Measurements from ENCODE around the gene FAM53B.
"Not testable (repeated sequence)": the region's sequence is repeated elsewhere in the genome, so short reads cannot be mapped to it uniquely, and the experiment has no call there.

FAM53B gene

DNA sequence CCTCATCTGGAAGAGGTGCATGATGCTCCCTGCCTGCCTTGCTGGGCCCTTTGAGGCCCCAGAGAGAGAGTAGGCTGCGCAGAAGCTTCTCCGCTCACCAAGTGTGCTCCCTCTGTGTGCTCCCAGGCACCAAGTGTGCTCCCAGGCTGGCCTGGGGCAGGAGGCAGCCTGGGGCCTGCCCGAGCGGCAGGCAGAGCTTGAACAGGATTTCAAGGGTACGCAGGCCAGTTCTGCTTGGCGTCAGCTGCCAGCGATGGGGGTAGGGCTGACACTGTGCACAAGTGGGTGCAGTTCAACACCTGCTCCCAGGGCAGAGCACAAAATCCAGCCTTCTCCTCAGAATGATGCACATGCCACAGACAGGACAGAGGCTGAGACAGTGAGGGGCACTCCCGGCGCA, 119.7 kb downstream of the FAM53B start:
- no peak for DNase-seq

DNA sequence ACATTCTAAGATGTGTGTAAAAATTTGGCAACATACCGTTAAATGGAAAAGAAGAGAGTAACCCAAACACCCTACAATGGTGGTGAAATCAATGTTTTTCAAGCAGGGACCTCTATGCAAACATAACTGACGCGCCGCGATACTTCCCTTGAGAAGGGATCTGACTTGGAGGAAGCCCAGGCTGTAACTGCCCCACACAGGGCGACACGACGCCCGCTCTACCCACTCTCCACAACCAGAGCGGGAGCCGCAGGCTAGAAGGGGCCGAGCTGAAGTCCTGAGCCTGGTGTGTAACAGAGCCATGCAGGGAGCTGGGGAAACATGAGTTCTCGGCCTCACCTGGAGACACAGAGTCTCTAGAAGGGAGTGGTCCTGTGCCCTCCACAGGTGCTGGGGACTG, 120.2 kb downstream of the FAM53B start:
- DNase-seq: no peak

- no peak for DNase-seq
Measured at GRCh38 chr10:124622866-124623536, 121.2 kb downstream of the FAM53B start.

DNA sequence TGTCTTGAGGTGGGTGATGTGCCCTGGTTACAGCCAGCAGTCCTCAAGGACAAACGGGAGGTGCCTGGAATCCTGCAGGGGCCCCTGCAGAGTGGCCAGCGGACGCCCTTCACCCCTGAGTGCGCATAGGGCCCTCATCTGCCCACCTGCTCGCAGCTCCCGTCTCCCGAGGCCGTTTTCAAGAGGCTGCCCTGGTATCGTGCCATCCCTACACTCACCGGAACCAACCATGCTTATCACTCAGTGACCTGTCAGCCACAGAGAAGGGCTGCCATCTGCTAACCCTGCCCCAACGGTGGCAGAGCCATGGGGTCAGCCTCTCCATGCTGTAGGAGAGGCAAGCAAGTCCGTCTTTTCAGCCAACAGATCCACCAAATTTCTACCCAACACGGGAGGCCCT, 122.0 kb downstream of the FAM53B start:
- no peak for DNase-seq

DNA sequence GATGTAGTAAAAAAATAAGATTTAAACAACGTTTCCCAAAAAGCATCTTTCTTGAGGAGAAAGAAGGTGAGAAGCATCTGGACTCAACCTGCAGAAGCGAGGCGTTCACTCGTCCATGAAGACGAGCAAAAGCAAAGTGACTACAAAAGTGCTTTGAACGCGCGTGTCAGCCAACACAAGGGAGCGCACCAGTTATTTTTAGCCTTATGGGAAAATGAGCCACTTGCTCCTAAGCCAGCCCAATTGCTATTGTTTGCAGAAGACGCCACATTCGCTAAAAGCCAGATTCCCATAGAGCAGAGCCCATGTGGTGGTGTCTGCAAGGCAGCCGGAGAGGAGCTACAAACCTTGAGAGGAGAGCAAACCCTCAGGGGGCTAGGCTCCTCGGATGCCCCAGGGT, 122.5 kb downstream of the FAM53B start:
- DNase-seq: no peak

GRCh38 chr10:124619802-124620490, 124.2 kb downstream of the FAM53B start:
- no peak for DNase-seq

DNA sequence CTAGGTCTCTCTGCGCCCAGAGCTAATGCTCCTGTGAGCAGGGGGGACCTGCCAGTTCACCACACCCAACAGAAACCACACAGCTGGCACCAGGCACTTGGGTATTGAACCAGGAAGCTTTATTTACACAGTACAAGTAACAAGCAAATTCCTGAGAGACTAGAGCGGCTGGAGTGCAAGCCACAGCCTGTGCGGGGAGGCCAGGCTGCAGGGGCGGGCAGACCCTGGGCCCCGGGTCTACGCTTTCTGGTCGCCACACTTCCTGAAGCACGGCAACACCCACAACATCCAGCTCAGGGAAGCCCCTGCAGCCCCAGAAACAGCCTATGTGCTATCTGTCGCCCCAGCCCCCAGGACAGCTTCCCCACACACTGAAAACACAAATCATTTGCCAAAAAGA, 125.0 kb downstream of the FAM53B start:
- peak; percentile 77 to 82 for DNase-seq

DNA sequence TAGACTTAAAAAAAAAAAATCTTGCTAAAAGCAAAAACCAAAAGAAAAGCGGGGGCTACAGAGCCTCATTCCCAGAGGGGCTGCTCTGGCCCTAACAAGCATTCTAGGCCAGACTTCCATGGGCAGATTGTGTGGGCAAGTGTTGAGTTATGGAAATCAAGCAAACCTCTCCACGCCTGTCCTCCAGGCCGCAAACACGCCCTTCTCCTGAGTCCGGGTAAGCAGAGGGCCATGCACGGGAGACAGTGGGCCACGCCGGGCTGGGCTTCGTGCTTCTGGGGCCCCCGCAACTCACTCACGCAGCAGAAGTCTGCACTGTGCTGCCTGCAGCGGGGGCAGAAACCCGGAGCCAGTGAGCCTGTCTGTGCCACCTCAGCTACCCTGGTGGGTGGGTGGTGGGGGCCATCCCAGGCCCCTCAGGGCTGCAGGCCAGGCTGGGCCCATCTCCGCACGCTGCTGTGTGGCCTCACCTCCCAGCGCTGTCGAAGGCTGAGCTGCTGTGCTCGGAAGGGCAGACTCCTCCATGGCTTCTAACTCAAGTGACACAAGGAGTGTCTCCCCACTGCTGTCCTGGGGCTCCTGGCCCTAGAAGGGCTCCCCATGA, 125.6 kb downstream of the FAM53B start:
- peak in 1 of 2 experiments; percentile 13 for DNase-seq

GRCh38 chr10:124616836-124617130, 127.4 kb downstream of the FAM53B start:
- DNase-seq: no peak

DNA sequence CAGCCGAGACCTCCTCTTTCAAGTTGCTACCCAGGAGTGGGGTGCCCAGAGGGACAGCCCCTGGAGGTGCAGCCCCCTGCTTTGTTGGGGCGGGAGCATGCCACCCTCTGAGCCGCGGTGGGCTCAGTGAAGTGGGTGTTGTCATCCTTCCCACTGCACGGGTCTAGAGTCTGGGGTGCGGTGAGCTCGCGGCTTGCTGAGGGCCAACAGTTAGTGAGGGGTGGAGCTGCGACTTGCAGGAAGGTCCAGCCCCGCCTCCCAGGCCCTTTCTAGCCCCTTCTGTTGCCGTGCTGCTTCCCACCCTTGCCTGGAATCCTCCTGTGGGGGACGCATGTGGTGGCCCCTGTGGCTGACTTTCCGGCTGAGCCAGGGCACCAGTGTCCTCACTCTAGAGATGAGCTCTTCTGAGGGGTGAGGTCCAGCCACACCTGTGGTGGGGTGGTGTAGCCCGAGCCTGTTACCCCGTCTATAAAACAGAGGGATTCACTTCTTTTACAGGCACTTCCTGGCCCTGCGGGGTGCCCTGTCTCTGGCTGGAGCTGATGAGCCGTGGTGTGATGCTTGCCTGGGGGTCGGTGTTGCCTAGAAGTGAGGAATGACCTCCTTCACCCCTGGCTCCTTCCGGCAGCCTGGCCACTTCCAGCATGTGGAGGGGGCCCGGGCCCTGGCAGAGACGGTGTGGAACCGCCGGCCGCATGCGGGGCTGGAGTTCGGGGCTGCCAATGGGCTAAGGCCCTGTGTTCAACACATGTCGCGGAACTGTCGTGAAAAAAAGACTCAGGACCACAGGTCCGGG, 127.9 kb downstream of the FAM53B start:
- no peak for DNase-seq

GRCh38 chr10:124615259-124615658, 128.9 kb downstream of the FAM53B start:
- no peak for DNase-seq

- no peak for DNase-seq
Measured at GRCh38 chr10:124614003-124614659, 130.0 kb downstream of the FAM53B start.

- DNase-seq: peak in 1 of 2 experiments; percentile 15
Measured at GRCh38 chr10:124612611-124613498, 131.3 kb downstream of the FAM53B start.

DNA sequence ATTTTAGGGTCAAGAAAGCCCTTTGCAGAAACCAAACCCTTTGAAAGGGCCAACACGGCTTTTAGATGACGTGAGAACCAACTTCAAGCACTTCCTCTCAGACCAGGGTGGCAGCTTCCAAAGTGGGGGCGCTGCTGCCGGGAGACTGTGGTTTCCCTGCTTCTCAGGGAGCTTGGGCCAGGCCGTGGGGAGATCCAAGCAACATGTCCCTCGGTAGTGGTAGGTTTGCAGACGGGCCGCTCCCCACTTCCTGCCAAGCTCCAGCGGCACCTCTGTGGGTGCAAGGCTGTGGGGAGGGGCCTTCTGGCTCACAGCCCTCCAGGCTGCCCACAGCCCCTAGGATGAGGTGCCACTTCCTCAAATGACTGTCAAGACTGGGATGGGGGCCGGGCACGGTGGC, 132.4 kb downstream of the FAM53B start:
- DNase-seq: no peak

DNA sequence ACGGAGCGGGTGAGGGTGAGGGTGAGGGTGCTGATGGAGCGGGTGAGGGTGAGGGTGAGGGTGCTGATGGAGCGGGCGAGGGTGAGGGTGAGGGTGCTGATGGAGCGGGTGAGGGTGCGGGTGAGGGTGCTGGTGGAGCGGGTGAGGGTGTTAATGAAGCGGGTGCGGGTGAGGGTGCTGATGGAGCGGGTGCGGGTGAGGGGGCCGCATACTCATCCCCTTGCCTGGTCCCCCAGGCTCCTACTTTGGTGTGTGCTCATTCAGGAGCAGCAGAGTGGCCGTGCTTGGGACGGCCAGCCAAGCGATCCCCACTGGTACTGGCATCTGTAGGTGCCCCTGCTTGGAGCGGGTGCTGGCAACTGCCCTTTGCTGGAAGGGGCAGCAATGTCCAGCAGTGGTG, 133.3 kb downstream of the FAM53B start:
- not testable (repeated sequence) for DNase-seq

- DNase-seq: not testable (repeated sequence)
Measured at GRCh38 chr10:124610186-124610585, 134.0 kb downstream of the FAM53B start.

DNA sequence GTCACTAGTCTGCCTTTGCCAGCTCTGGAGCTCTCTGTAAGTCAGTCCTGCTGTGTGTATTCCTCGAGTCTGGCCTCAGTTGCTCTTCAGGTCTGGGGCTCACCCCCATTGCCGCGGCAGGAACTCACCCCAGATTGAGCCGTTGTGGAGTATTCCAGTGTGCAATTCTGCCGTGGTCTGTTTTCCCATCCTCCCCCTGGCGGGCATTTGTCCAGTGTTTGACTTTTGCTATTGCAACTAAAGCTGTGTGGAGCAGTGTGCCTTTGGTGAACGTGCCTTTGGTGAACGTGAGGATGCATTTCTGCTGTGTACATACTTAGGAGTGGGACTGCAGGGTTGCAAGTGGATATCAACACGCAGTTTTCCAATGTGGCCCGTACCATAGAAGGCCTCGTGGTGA, 134.5 kb downstream of the FAM53B start:
- DNase-seq: no peak

DNA sequence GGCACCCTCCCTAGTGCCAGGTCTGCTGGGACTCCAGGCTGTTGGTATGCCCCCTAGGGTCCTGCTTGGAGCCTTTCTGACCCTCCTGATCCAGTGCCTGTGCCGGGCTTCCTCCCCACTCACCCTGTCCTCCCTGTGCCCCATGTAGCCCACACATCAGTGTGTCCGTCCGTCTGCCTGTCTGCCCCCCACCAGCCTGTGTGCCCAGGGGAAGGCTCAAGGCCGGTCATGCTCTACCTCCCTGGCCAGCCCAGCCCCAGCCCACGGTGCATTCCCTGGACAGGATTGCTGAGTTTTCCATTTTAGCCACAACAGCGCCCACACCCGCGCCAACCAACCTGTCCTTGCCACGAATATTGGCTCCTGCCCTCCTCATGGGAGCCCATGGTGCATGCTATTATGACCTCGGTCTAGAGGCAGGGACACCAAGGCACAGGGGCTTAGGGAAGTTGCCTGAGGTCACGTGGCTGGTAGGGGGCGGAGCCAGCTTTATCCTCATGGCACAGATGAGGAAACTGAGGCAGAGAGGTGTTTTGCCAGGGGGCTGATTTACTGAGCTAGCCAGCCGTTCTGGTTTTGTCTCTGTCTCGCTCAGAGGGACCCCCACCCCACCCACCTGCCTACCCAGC, 136.0 kb downstream of the FAM53B start:
- no peak for DNase-seq

GRCh38 chr10:124607693-124608092, 136.5 kb downstream of the FAM53B start:
- DNase-seq: no peak

DNA sequence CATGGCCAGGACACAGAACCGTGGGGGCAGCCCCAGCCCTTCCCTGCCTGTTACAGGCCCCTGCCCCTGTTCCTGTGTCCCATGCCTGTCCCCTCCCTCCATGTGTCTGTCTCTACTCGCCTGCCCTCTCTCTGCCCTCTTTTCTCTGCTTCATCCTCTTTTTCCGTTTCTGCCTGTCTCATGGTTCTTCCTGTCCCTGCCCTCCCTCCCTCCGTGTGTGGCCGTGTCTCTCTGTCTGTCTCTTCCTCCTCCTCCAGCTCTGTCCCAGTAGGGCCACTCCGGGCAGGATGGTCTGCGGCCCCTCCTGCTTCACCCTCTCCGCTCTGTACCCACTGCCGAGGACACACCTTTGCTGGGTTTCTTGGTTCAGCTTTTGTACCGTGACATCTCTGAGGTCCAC, 137.4 kb downstream of the FAM53B start:
- no peak for DNase-seq

Data from NCI-H526 (cell line).